HL-60 (cell line): ENCODE data around the gene PTPRR.

ENCODE experiments used
- DNase-seq, 2 experiments: peaks; one replicate each; pipeline ENCODE4 v3.0.0-alpha.2; 2010 to 2020; ENCODE audit warnings: low read depth in 1 of 2, low spot score in 1 of 2
- H3K27ac ChIP-seq: fragments of 250-450 bp; sonication (Bioruptor Pico); replicated peaks from 2 replicates; pipeline ENCODE4 v1.5.1; 2020; ENCODE audit warnings: mild to moderate bottlenecking, moderate library complexity
- H3K27me3 ChIP-seq: fragments of 250-450 bp; sonication (Bioruptor Pico); 2 replicates; pipeline ENCODE4 v1.5.1; 2021; ENCODE audit warnings: mild to moderate bottlenecking, moderate library complexity; ENCODE audit not compliant: insufficient read depth, poor library complexity, severe bottlenecking
- H3K4me3 ChIP-seq: replicated peaks from 2 replicates; pipeline ENCODE4 v1.5.1; 2011; ENCODE audit warnings: mild to moderate bottlenecking, control low read depth, low read length; ENCODE audit not compliant: insufficient read depth
- GABPA ChIP-seq: IDR thresholded peaks from 2 replicates; pipeline ENCODE4 v1.6.1; 2012; ENCODE audit warnings: low read depth
- POLR2AphosphoS5 ChIP-seq: IDR thresholded peaks from 2 replicates; pipeline ENCODE4 v1.6.1; 2012; ENCODE audit warnings: low read depth
- SPI1 ChIP-seq: IDR thresholded peaks from 2 replicates; pipeline ENCODE4 v1.6.1; 2012; ENCODE audit warnings: low read depth, mild to moderate bottlenecking, borderline replicate concordance
- TF ChIP-seq, protein P1 (sequence below): IDR thresholded peaks from 2 replicates; pipeline ENCODE4 v1.6.1; 2012; ENCODE audit warnings: low read depth; ENCODE audit not compliant: insufficient replicate concordance
- TF ChIP-seq, protein P2 (sequence below): IDR thresholded peaks from one replicate; pipeline ENCODE4 v1.5.1; 2011; ENCODE audit warnings: low read length, control low read depth, inconsistent platforms; ENCODE audit not compliant: insufficient read depth

PTPRR gene

DNA sequence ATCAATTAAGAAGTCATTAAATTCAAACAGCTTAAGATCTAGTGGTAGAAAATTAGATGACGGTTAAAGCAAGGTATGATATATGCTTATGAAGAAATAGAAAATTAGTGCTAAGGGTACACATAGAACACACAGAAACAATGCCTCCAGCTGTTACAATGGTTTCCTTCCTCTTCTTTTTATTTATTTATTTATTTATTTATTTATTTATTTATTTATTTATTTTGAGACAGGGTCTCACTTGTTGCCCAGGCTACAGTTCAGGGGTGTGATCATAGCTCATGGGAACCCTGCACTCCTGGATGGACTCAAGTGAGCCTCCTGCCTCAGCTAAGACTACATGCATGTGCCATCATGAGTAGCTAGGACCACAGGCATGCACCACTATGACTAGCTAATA, 34.9 kb upstream of the PTPRR start:
- TF ChIP-seq, protein P1, sequence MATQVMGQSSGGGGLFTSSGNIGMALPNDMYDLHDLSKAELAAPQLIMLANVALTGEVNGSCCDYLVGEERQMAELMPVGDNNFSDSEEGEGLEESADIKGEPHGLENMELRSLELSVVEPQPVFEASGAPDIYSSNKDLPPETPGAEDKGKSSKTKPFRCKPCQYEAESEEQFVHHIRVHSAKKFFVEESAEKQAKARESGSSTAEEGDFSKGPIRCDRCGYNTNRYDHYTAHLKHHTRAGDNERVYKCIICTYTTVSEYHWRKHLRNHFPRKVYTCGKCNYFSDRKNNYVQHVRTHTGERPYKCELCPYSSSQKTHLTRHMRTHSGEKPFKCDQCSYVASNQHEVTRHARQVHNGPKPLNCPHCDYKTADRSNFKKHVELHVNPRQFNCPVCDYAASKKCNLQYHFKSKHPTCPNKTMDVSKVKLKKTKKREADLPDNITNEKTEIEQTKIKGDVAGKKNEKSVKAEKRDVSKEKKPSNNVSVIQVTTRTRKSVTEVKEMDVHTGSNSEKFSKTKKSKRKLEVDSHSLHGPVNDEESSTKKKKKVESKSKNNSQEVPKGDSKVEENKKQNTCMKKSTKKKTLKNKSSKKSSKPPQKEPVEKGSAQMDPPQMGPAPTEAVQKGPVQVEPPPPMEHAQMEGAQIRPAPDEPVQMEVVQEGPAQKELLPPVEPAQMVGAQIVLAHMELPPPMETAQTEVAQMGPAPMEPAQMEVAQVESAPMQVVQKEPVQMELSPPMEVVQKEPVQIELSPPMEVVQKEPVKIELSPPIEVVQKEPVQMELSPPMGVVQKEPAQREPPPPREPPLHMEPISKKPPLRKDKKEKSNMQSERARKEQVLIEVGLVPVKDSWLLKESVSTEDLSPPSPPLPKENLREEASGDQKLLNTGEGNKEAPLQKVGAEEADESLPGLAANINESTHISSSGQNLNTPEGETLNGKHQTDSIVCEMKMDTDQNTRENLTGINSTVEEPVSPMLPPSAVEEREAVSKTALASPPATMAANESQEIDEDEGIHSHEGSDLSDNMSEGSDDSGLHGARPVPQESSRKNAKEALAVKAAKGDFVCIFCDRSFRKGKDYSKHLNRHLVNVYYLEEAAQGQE = no peak
- TF ChIP-seq GABPA = no peak
- TF ChIP-seq POLR2AphosphoS5 = no peak
- TF ChIP-seq SPI1 = no peak
- TF ChIP-seq, protein P2, sequence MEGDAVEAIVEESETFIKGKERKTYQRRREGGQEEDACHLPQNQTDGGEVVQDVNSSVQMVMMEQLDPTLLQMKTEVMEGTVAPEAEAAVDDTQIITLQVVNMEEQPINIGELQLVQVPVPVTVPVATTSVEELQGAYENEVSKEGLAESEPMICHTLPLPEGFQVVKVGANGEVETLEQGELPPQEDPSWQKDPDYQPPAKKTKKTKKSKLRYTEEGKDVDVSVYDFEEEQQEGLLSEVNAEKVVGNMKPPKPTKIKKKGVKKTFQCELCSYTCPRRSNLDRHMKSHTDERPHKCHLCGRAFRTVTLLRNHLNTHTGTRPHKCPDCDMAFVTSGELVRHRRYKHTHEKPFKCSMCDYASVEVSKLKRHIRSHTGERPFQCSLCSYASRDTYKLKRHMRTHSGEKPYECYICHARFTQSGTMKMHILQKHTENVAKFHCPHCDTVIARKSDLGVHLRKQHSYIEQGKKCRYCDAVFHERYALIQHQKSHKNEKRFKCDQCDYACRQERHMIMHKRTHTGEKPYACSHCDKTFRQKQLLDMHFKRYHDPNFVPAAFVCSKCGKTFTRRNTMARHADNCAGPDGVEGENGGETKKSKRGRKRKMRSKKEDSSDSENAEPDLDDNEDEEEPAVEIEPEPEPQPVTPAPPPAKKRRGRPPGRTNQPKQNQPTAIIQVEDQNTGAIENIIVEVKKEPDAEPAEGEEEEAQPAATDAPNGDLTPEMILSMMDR = no peak
- no peaks in the 10 kb centered on the region for H3K27me3 ChIP-seq

DNA sequence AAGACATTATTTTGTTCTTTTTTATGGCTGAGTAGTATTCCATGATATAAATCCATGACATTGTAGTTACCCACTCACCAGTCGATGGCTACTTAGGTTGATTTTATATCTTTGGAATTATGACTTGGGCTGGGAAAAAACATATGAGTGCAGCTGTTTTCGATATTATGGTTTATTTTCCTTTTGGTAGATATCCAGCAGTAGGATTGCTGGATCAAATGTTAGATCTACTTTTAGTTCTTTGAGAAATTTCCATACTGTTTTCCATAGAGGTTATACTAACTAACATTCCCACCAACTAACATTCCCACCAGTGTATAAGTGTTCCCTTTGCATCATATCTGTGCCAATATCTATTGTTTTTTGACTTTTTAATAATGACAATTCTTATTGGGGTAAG, 29.9 kb upstream of the PTPRR start:
- Histone ChIP-seq H3K4me3 (no peak overlapping the region), H3K27me3 (no peaks in the 10 kb centered on the region), H3K27ac (no peak overlapping the region)
- TF ChIP-seq, protein P2 = no peak
- TF ChIP-seq GABPA = no peak
- TF ChIP-seq, protein P1 = no peak
- TF ChIP-seq SPI1 = no peak
- no peak for TF ChIP-seq POLR2AphosphoS5
- DNase-seq = no peak

More for the DNA sequence above, 34.9 kb upstream of the PTPRR start:
- H3K27ac ChIP-seq = no peak overlapping the region
- DNase-seq = no peak
- H3K4me3 ChIP-seq = no peak overlapping the region

DNA sequence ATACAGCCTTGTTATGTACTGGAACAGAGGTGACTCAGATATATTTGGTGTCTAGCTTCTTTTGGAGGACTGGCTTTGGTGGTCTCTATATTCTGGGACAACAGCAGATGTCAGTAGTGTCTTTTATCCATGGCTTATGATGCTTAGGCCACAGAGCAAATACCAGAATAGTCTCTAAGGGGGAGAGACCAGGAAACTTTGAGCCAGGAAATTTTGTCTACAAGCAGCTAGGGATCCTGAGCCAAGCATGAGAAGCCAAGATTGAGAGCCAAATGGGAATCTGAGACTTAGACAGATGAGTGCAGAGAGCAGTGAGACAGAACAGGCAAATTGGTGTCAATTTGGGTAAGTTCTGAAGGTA, 28.4 kb upstream of the PTPRR start:
- no peaks in the 10 kb centered on the region for H3K27me3 ChIP-seq
- H3K27ac ChIP-seq = no peak overlapping the region
- DNase-seq = no peak
- H3K4me3 ChIP-seq = no peak overlapping the region
- TF ChIP-seq, protein P1 = no peak
- no peak for TF ChIP-seq POLR2AphosphoS5
- TF ChIP-seq SPI1 = no peak
- TF ChIP-seq GABPA = no peak
- TF ChIP-seq, protein P2 = no peak
